WTC11 (cell line): ENCODE results near the gene MRPL22. TPM values are rescaled to one million over a fixed set of nuclear protein-coding genes. Genes with fewer than 3 reads are reported as not detected.

Experiments
- ATAC-seq: fragments of 200-7000 bp; cut with Tn5 transposase; 2 replicates; pipeline ENCODE4 v1.10.0; 2021; ENCODE audit warnings: mild to moderate bottlenecking, moderate library complexity
- CTCF ChIA-PET: fragments of 300-600 bp; sonication (Branson Sonifier 250); formaldehyde crosslinking; loops from one replicate; lab custom pipeline; 2021; ENCODE audit warnings: antibody characterized with exemption; lab: Charles Lee
- POLR2A ChIA-PET: fragments of 350-600 bp; sonication (Branson Sonifier 250); formaldehyde crosslinking; loops from one replicate; lab custom pipeline; 2021; ENCODE audit warnings: antibody characterized with exemption; lab: Charles Lee
- DNase-seq: peaks from one replicate; pipeline ENCODE4 v3.0.0; 2021; ENCODE audit warnings: low spot score
- H3K27ac Mint-ChIP-seq: 2 replicates; pipeline ENCODE4 v1.8.0; 2021; ENCODE audit warnings: mixed read lengths
- H3K27me3 Mint-ChIP-seq: 2 replicates; pipeline ENCODE4 v1.8.0; 2021; ENCODE audit warnings: low read depth, mild to moderate bottlenecking, moderate library complexity, mixed read lengths
- H3K36me3 Mint-ChIP-seq: 2 replicates; pipeline ENCODE4 v1.8.0; 2021; ENCODE audit warnings: mixed read lengths
- H3K4me1 Mint-ChIP-seq: 2 replicates; pipeline ENCODE4 v1.8.0; 2022; ENCODE audit warnings: mixed read lengths
- H3K4me3 Mint-ChIP-seq: 2 replicates; pipeline ENCODE4 v1.8.0; 2021; ENCODE audit warnings: mild to moderate bottlenecking, moderate library complexity, mixed read lengths
- H3K9me3 Mint-ChIP-seq: 2 replicates; pipeline ENCODE4 v1.8.0; 2021; ENCODE audit warnings: mixed read lengths
- EMX1 ChIP-seq: fragments of 250-450 bp; sonication (Bioruptor Pico); IDR thresholded peaks from 2 replicates; pipeline ENCODE4 v1.8.0; 2021; ENCODE audit warnings: mild to moderate bottlenecking
- ETV6 ChIP-seq: sonication (generic); formaldehyde crosslinking; IDR thresholded peaks from 2 replicates; pipeline ENCODE4 v1.8.1; 2022; ENCODE audit warnings: mild to moderate bottlenecking, missing genetic modification reagents
- GABPB1 ChIP-seq: sonication (generic); formaldehyde crosslinking; IDR thresholded peaks from 2 replicates; pipeline ENCODE4 v1.8.1; 2023; ENCODE audit warnings: mild to moderate bottlenecking, missing genetic modification reagents
- GTF2I ChIP-seq: fragments of 250-450 bp; sonication (Bioruptor Pico); conservative IDR thresholded peaks from 2 replicates; pipeline ENCODE4 v1.4.0; 2021; ENCODE audit warnings: mild to moderate bottlenecking
- HMGA2 ChIP-seq: fragments of 250-450 bp; sonication (Bioruptor Pico); IDR thresholded peaks from 2 replicates; pipeline ENCODE4 v1.4.0; 2021; ENCODE audit warnings: mild to moderate bottlenecking, moderate library complexity
- IRF2 ChIP-seq: sonication (generic); formaldehyde crosslinking; IDR thresholded peaks from 2 replicates; pipeline ENCODE4 v1.8.0; 2022; ENCODE audit warnings: low read depth, missing genetic modification reagents, borderline replicate concordance
- NFATC4 ChIP-seq: fragments of 250-450 bp; sonication (Bioruptor Pico); IDR thresholded peaks from 2 replicates; pipeline ENCODE4 v1.9.0; 2021; ENCODE audit warnings: mild to moderate bottlenecking
- NR1H2 ChIP-seq: sonication (generic); formaldehyde crosslinking; IDR thresholded peaks from 2 replicates; pipeline ENCODE4 v1.9.0; 2021; ENCODE audit warnings: mild to moderate bottlenecking, moderate library complexity, missing genetic modification reagents
- ZNF232 ChIP-seq: sonication (generic); formaldehyde crosslinking; IDR thresholded peaks from 2 replicates; pipeline ENCODE4 v1.8.0; 2022; ENCODE audit warnings: mild to moderate bottlenecking, missing genetic modification reagents
- total RNA-seq: library from RNA; stranded (reverse); gene quantifications from 3 replicates; pipeline ENCODE4 v1.2.3, GENCODE V29; 2021
- TF ChIP-seq, protein P1 (sequence below): sonication (generic); formaldehyde crosslinking; IDR thresholded peaks from 2 replicates; pipeline ENCODE4 v1.8.1; 2023; ENCODE audit warnings: mild to moderate bottlenecking, missing genetic modification reagents
- TF ChIP-seq, protein P2 (sequence below): sonication (generic); formaldehyde crosslinking; IDR thresholded peaks from 2 replicates; pipeline ENCODE4 v1.8.0; 2022; ENCODE audit warnings: mild to moderate bottlenecking, missing genetic modification reagents
- TF ChIP-seq, protein P3 (sequence below): sonication (generic); formaldehyde crosslinking; IDR thresholded peaks from 2 replicates; pipeline ENCODE4 v1.8.1; 2023; ENCODE audit warnings: mild to moderate bottlenecking, missing genetic modification reagents, borderline replicate concordance
- TF ChIP-seq, protein P4 (sequence below): sonication (generic); formaldehyde crosslinking; IDR thresholded peaks from 2 replicates; pipeline ENCODE4 v1.8.1; 2022; ENCODE audit warnings: missing genetic modification reagents, borderline replicate concordance
- TF ChIP-seq, protein P5 (sequence below): sonication (generic); formaldehyde crosslinking; IDR thresholded peaks from 2 replicates; pipeline ENCODE4 v1.8.0; 2022; ENCODE audit warnings: mild to moderate bottlenecking, missing genetic modification reagents
- TF ChIP-seq, protein P6 (sequence below): sonication (generic); formaldehyde crosslinking; IDR thresholded peaks from 2 replicates; pipeline ENCODE4 v1.8.1; 2023; ENCODE audit warnings: mild to moderate bottlenecking, missing genetic modification reagents, moderate library complexity
- TF ChIP-seq, protein P7 (sequence below): sonication (generic); formaldehyde crosslinking; IDR thresholded peaks from 2 replicates; pipeline ENCODE4 v1.8.1; 2022; ENCODE audit warnings: mild to moderate bottlenecking, moderate library complexity, missing genetic modification reagents

MRPL22 gene
- total RNA-seq, 1 experiment from 2014 or later: 52.0 TPM

DNA sequence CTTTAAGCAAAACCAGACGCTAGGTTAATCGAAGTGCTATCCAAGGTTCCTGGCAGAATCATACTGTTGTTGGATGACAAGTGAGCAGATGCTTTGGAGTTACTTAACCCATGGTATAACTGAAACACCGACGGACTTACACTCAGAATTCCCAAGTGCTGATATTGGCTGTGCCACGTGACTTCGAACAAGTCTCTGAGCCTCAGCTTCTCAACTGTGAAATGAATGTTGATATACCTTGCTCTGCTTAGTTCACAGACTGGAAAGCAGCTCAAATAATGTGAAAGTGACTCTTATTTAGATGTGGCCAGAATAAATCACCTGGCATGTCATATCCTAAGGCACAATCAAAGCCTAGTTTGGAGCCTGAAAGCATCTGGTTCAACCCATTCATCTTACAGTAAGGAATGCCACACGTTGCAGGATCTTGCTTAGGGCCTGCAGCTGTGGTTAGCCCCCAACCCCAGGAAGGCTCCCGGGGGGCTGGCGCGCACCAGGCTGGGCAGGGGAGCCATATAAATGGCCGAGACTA is 3.6 kb upstream of the MRPL22 start:
- no peak for DNase-seq
- peaks cover 2% of the 10 kb centered on the region; the same call in 1 of the 2 replicates for H3K27me3 Mint-ChIP-seq

DNA sequence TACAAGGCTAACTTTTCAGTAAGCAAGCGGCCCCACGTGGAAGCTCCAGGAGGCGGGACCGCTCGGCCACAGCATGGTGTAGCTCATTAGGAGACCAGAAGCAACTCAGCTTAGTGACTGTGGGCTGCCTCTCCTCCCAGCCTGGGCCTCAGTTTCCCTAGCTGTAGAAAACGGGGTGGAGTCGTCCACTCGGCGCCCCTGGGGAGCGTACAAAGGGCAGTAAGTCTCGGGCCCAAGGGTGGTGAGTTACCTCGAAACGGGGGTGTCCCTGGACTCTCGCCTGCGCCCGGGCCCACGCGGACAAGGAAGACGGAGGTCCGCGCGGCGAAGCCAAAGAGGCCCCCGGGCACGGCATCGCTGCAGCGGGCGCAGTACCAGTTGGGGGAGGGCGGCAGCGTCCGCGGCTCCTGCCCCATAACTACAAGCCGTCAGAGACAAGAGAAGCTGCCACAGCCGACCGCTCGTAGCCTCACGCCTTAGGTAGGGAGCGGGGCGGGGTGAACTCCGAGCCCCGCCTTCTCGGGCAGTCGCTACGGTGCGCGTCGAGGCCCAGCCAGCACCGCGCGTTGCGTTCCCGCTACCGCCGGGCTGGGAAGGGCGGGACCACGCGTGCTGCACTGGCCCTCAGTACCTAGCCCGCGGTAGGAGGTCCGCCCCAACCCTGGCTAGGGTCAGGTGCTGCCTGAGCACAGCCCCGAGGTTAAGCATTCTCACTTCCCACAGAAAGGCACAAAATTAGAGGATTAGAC is 3.0 kb upstream of the MRPL22 start, which contains the start of gene GEMIN5:
Gene GEMIN5, minus strand, starts transcription at position 494 of the 749 bp plus-strand sequence. Its CDS starts 78 bp downstream, at position 416.
- ATAC-seq: peak; percentile 94
- ChIA-PET POLR2A (no interaction called here), CTCF (interaction anchor here (0.9 to 2.7 kb wide), 5 partner anchors 9 to 255 kb away, joined by 3 to 8 read pairs (median 4); no protein-coding TSS in a partner anchor)
- H3K9me3 Mint-ChIP-seq: no peaks in the 10 kb centered on the region
- peaks cover 2% of the 10 kb centered on the region; the same call in 1 of the 2 replicates for H3K27me3 Mint-ChIP-seq
- peak within 1 kb of the TSS; percentile 86 for H3K4me3 Mint-ChIP-seq
- no peak within 1 kb of the TSS for H3K27ac Mint-ChIP-seq
- H3K4me1 Mint-ChIP-seq: peaks cover 19% of the 10 kb centered on the region
- H3K36me3 Mint-ChIP-seq: peaks cover 11% of the 10 kb centered on the region
- peak; percentile 89 for DNase-seq
- TF ChIP-seq HMGA2 (CRISPR knock-in tag): no peak
- TF ChIP-seq, protein P1, sequence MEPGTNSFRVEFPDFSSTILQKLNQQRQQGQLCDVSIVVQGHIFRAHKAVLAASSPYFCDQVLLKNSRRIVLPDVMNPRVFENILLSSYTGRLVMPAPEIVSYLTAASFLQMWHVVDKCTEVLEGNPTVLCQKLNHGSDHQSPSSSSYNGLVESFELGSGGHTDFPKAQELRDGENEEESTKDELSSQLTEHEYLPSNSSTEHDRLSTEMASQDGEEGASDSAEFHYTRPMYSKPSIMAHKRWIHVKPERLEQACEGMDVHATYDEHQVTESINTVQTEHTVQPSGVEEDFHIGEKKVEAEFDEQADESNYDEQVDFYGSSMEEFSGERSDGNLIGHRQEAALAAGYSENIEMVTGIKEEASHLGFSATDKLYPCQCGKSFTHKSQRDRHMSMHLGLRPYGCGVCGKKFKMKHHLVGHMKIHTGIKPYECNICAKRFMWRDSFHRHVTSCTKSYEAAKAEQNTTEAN (CRISPR knock-in tag): no peak
- TF ChIP-seq, protein P2, sequence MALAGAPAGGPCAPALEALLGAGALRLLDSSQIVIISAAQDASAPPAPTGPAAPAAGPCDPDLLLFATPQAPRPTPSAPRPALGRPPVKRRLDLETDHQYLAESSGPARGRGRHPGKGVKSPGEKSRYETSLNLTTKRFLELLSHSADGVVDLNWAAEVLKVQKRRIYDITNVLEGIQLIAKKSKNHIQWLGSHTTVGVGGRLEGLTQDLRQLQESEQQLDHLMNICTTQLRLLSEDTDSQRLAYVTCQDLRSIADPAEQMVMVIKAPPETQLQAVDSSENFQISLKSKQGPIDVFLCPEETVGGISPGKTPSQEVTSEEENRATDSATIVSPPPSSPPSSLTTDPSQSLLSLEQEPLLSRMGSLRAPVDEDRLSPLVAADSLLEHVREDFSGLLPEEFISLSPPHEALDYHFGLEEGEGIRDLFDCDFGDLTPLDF (CRISPR knock-in tag): peak; percentile 61; the same call in 1 of the 2 replicates
- TF ChIP-seq NFATC4 (CRISPR knock-in tag): no peak

More for the DNA sequence above, 3.6 kb upstream of the MRPL22 start:
- no peak overlapping the region for H3K27ac Mint-ChIP-seq
- TF ChIP-seq, protein P3, sequence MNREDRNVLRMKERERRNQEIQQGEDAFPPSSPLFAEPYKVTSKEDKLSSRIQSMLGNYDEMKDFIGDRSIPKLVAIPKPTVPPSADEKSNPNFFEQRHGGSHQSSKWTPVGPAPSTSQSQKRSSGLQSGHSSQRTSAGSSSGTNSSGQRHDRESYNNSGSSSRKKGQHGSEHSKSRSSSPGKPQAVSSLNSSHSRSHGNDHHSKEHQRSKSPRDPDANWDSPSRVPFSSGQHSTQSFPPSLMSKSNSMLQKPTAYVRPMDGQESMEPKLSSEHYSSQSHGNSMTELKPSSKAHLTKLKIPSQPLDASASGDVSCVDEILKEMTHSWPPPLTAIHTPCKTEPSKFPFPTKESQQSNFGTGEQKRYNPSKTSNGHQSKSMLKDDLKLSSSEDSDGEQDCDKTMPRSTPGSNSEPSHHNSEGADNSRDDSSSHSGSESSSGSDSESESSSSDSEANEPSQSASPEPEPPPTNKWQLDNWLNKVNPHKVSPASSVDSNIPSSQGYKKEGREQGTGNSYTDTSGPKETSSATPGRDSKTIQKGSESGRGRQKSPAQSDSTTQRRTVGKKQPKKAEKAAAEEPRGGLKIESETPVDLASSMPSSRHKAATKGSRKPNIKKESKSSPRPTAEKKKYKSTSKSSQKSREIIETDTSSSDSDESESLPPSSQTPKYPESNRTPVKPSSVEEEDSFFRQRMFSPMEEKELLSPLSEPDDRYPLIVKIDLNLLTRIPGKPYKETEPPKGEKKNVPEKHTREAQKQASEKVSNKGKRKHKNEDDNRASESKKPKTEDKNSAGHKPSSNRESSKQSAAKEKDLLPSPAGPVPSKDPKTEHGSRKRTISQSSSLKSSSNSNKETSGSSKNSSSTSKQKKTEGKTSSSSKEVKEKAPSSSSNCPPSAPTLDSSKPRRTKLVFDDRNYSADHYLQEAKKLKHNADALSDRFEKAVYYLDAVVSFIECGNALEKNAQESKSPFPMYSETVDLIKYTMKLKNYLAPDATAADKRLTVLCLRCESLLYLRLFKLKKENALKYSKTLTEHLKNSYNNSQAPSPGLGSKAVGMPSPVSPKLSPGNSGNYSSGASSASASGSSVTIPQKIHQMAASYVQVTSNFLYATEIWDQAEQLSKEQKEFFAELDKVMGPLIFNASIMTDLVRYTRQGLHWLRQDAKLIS (CRISPR knock-in tag): no peak
- no peak for TF ChIP-seq GTF2I (CRISPR knock-in tag)
- TF ChIP-seq, protein P4, sequence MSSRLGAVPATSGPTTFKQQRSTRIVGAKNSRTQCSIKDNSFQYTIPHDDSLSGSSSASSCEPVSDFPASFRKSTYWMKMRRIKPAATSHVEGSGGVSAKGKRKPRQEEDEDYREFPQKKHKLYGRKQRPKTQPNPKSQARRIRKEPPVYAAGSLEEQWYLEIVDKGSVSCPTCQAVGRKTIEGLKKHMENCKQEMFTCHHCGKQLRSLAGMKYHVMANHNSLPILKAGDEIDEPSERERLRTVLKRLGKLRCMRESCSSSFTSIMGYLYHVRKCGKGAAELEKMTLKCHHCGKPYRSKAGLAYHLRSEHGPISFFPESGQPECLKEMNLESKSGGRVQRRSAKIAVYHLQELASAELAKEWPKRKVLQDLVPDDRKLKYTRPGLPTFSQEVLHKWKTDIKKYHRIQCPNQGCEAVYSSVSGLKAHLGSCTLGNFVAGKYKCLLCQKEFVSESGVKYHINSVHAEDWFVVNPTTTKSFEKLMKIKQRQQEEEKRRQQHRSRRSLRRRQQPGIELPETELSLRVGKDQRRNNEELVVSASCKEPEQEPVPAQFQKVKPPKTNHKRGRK (CRISPR knock-in tag): no peak
- no peak for TF ChIP-seq GABPB1 (CRISPR knock-in tag)
- no peak for TF ChIP-seq NR1H2 (CRISPR knock-in tag)
- TF ChIP-seq, protein P5, sequence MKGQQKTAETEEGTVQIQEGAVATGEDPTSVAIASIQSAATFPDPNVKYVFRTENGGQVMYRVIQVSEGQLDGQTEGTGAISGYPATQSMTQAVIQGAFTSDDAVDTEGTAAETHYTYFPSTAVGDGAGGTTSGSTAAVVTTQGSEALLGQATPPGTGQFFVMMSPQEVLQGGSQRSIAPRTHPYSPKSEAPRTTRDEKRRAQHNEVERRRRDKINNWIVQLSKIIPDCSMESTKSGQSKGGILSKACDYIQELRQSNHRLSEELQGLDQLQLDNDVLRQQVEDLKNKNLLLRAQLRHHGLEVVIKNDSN (CRISPR knock-in tag): peak; percentile 64
- no peak for TF ChIP-seq EMX1
- TF ChIP-seq, protein P6, sequence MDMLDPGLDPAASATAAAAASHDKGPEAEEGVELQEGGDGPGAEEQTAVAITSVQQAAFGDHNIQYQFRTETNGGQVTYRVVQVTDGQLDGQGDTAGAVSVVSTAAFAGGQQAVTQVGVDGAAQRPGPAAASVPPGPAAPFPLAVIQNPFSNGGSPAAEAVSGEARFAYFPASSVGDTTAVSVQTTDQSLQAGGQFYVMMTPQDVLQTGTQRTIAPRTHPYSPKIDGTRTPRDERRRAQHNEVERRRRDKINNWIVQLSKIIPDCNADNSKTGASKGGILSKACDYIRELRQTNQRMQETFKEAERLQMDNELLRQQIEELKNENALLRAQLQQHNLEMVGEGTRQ: peak; percentile 72
- TF ChIP-seq, protein P2 (CRISPR knock-in tag): no peak
- no peak for TF ChIP-seq NFATC4 (CRISPR knock-in tag)
- TF ChIP-seq IRF2: no peak
- TF ChIP-seq, protein P7, sequence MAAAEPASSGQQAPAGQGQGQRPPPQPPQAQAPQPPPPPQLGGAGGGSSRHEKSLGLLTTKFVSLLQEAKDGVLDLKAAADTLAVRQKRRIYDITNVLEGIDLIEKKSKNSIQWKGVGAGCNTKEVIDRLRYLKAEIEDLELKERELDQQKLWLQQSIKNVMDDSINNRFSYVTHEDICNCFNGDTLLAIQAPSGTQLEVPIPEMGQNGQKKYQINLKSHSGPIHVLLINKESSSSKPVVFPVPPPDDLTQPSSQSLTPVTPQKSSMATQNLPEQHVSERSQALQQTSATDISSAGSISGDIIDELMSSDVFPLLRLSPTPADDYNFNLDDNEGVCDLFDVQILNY (CRISPR knock-in tag): no peak
- no peak for TF ChIP-seq ETV6
- no peak for TF ChIP-seq ZNF232 (CRISPR knock-in tag)
- CTCF ChIA-PET: interaction anchor here (0.9 to 2.7 kb wide), 2 partner anchors 35 to 67 kb away, joined by 3 to 8 read pairs; no protein-coding TSS in a partner anchor
- H3K4me1 Mint-ChIP-seq: peaks cover 16% of the 10 kb centered on the region
- ATAC-seq: no peak
- peak overlapping the region; percentile 86 for H3K4me3 Mint-ChIP-seq
- POLR2A ChIA-PET: no interaction called here
- H3K36me3 Mint-ChIP-seq: peaks cover 15% of the 10 kb centered on the region
- no peaks in the 10 kb centered on the region for H3K9me3 Mint-ChIP-seq
